IMR-90 (cell line): ENCODE measurements around the gene SDK1. TPM values are rescaled to one million over a fixed set of nuclear protein-coding genes. Genes with fewer than 3 reads are reported as not detected.

ENCODE experiments used
- ATAC-seq: fragments of 200-7000 bp; cut with Tn5 transposase; 2 replicates; pipeline ENCODE4 v1.9.1; 2020; ENCODE audit warnings: low read depth, mild to moderate bottlenecking, moderate library complexity
- BruUV-seq: library from RNA; stranded (reverse); fragments of 400-500 nt; replicated peaks from 2 replicates; lab custom pipeline; 2021; lab: Mats Ljungman, UMichigan
- CTCF ChIA-PET: fragments of 300-600 bp; formaldehyde crosslinking; extraction: SDS; loops from one replicate; lab custom pipeline; 2021; ENCODE audit warnings: antibody characterized with exemption; lab: Yijun Ruan, JAX
- POLR2A ChIA-PET: fragments of 300-600 bp; sonication (Branson Sonifier 250); formaldehyde crosslinking; loops from one replicate; lab custom pipeline; 2022; ENCODE audit warnings: antibody characterized with exemption; ENCODE audit not compliant: unreplicated experiment; lab: Charles Lee
- DNase-seq: peaks from one replicate; pipeline ENCODE4 v3.0.0; 2013
- H2AFZ ChIP-seq: replicated peaks from 2 replicates; pipeline ENCODE3; 2013; ENCODE audit warnings: low read length, mild to moderate bottlenecking; ENCODE audit not compliant: poor library complexity
- H2AK5ac ChIP-seq: 2 replicates; pipeline ENCODE4 v1.6.1; 2013; ENCODE audit warnings: low read depth, low read length, inconsistent platforms
- H2AK9ac ChIP-seq: replicated peaks from 2 replicates; pipeline ENCODE3; 2013; ENCODE audit warnings: mild to moderate bottlenecking, low read depth, low read length, moderate library complexity; ENCODE audit not compliant: poor library complexity
- H2BK120ac ChIP-seq: 2 replicates; pipeline ENCODE4 v1.6.1; 2013; ENCODE audit warnings: low read depth, low read length, inconsistent platforms
- H2BK15ac ChIP-seq: 3 replicates; pipeline ENCODE4 v1.6.1; 2013; ENCODE audit warnings: low read depth, low read length, inconsistent platforms
- H2BK20ac ChIP-seq: 2 replicates; pipeline ENCODE4 v1.6.1; 2013; ENCODE audit warnings: low read depth, mild to moderate bottlenecking, inconsistent platforms, low read length, moderate library complexity
- H2BK5ac ChIP-seq: 2 replicates; pipeline ENCODE4 v1.6.1; 2013; ENCODE audit warnings: mild to moderate bottlenecking, low read depth, low read length, inconsistent platforms; ENCODE audit not compliant: poor library complexity, severe bottlenecking
- H3K14ac ChIP-seq: replicated peaks from 2 replicates; pipeline ENCODE4 v1.6.1; 2013; ENCODE audit warnings: low read depth, low read length, inconsistent platforms
- H3K18ac ChIP-seq: 2 replicates; pipeline ENCODE4 v1.6.1; 2013; ENCODE audit warnings: low read depth, low read length, control low read depth
- H3K23ac ChIP-seq: 2 replicates; pipeline ENCODE4 v1.6.1; 2013; ENCODE audit warnings: low read depth, low read length, inconsistent platforms
- H3K27ac ChIP-seq: 2 replicates; pipeline ENCODE4 v1.5.1; 2013; ENCODE audit warnings: mild to moderate bottlenecking, control low read depth, low read length; ENCODE audit not compliant: insufficient read depth
- H3K27me3 ChIP-seq: 2 replicates; pipeline ENCODE4 v1.6.1; 2013; ENCODE audit warnings: low read length; ENCODE audit not compliant: control insufficient read depth, insufficient read depth
- H3K36me3 ChIP-seq: 2 replicates; pipeline ENCODE4 v1.6.1; 2013; ENCODE audit warnings: low read length, mixed read lengths; ENCODE audit not compliant: control insufficient read depth, insufficient read depth
- H3K4ac ChIP-seq: 2 replicates; pipeline ENCODE4 v1.6.1; 2013; ENCODE audit warnings: low read depth, low read length, inconsistent platforms
- H3K4me1 ChIP-seq: 2 replicates; pipeline ENCODE4 v1.6.1; 2013; ENCODE audit warnings: low read length, mixed read lengths; ENCODE audit not compliant: control insufficient read depth, insufficient read depth
- H3K4me2 ChIP-seq: 2 replicates; pipeline ENCODE4 v1.6.1; 2013; ENCODE audit warnings: low read depth, mild to moderate bottlenecking, control low read depth, low read length, moderate library complexity
- H3K4me3 ChIP-seq: 2 replicates; pipeline ENCODE4 v1.5.1; 2013; ENCODE audit warnings: low read depth, mild to moderate bottlenecking, control low read depth, low read length, moderate library complexity; ENCODE audit not compliant: insufficient read depth
- H3K56ac ChIP-seq: 2 replicates; pipeline ENCODE4 v1.6.1; 2013; ENCODE audit warnings: low read length, inconsistent platforms; ENCODE audit not compliant: insufficient read depth; ENCODE audit errors: extremely low read depth
- H3K79me1 ChIP-seq, 2 experiments: 2 replicates each; pipeline ENCODE4 v1.6.1; 2013; ENCODE audit warnings: low read length in 2 of 2, inconsistent platforms in 1 of 2, low read depth in 1 of 2
- H3K9ac ChIP-seq: 2 replicates; pipeline ENCODE4 v1.6.1; 2013; ENCODE audit warnings: low read depth, low read length, control low read depth
- H3K9me1 ChIP-seq: 2 replicates; pipeline ENCODE4 v1.6.1; 2013; ENCODE audit warnings: low read length, inconsistent platforms; ENCODE audit not compliant: insufficient read depth
- H3K9me3 ChIP-seq: 2 replicates; pipeline ENCODE4 v1.6.1; 2013; ENCODE audit warnings: low read length; ENCODE audit not compliant: control insufficient read depth, insufficient read depth
- H4K20me1 ChIP-seq: 2 replicates; pipeline ENCODE4 v1.6.1; 2013; ENCODE audit warnings: low read length, inconsistent platforms; ENCODE audit not compliant: insufficient read depth
- H4K5ac ChIP-seq: 2 replicates; pipeline ENCODE4 v1.6.1; 2013; ENCODE audit warnings: mild to moderate bottlenecking, low read depth, low read length, control low read depth
- H4K8ac ChIP-seq, 2 experiments: 2 replicates each; pipeline ENCODE4 v1.6.1; 2013; ENCODE audit warnings: low read depth in 2 of 2, low read length in 2 of 2, control low read depth in 1 of 2, inconsistent platforms in 1 of 2
- H4K91ac ChIP-seq: 2 replicates; pipeline ENCODE4 v1.6.1; 2013; ENCODE audit warnings: low read depth, low read length, inconsistent platforms; ENCODE audit not compliant: insufficient read depth
- SMC3 ChIP-seq: fragments of 150-350 bp; IDR thresholded peaks from 2 replicates; pipeline ENCODE4 v1.6.1; 2016; ENCODE audit warnings: low read depth, mild to moderate bottlenecking, antibody characterized with exemption, low read length, moderate library complexity
- WGBS, 2 experiments: methylation state at CpG; one replicate each; pipeline versions ENCODE4 v1.1.5 to v1.1.7; 2013; ENCODE audit warnings: missing lambda C conversion rate in 2 of 2; ENCODE audit not compliant: insufficient read length in 1 of 2; ENCODE audit errors: extremely low coverage in 2 of 2; 5-methylcytosine and 5-hydroxymethylcytosine counted together
- dilution Hi-C: fragments of 300-500 bp; cut with HindIII; formaldehyde crosslinking; loops from one replicate; pipeline ENCODE4 v1.14.3; 2018; ENCODE audit warnings: low sequenced_read_pairs; ENCODE audit not compliant: unreplicated experiment
- in situ Hi-C: fragments of 300-500 bp; cut with MboI; formaldehyde crosslinking; loops from 3 replicates; pipeline ENCODE4 v1.14.3; 2019; ENCODE audit warnings: low sequenced_read_pairs, inconsistent platforms, mixed read lengths
- intact Hi-C: fragments of 100-400 bp; cut with micrococcal nuclease; formaldehyde crosslinking; loops from 2 replicates; pipeline ENCODE4 v1.10.0; 2022
- polyA plus RNA-seq, 3 experiments: library from polyadenylated mRNA; depleted of rRNA; stranded (reverse); fragments of >200 nt; gene quantifications; 2 replicates each; pipeline ENCODE4 v1.2.3, GENCODE V29; 2012; ENCODE audit warnings: low replicate concordance in 1 of 3
- total RNA-seq: library from RNA; depleted of rRNA; stranded (reverse); fragments of >200 nt; gene quantifications from 2 replicates; pipeline ENCODE4 v1.2.3, GENCODE V29; 2012

The SDK1 gene
- total and polyA plus RNA-seq, 2 of the 4 experiments (the other 2 are of a cell fraction) = 1.5 to 1.6 TPM

DNA sequence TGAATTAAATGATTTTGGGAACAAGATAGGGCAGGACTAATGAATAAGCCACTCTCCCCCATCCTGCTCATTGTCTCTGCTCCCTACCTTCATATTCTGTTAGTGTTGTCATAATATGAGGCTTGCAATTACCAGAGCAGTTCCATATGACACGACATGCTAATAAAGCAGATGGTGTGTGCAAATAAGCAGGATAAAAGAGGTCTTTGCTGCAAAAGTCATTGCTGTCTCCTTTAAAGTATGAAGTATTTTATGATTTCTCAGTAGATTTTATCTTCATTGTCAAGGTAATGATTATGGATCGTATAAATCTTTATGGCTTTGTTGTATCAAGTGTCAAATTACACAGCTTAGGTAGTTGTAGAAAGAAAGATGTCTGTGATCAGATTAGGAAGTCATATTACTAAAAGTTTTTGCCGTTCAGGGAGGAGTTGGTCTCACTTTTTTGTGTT is 114.8 kb downstream of the SDK1 start:
- H3K4ac ChIP-seq = no peak overlapping the region

More for the DNA sequence above, 114.8 kb downstream of the SDK1 start:
- no peak overlapping the region for H4K5ac ChIP-seq
- H2BK15ac ChIP-seq = no peak overlapping the region
- H2AK5ac ChIP-seq = no peak overlapping the region
- no peak overlapping the region for H3K18ac ChIP-seq
- CTCF ChIA-PET = no interaction called here
- H3K56ac ChIP-seq = no peak overlapping the region
- DNase-seq = no peak
- H3K9me1 ChIP-seq = no peaks in the 10 kb centered on the region
- H3K9ac ChIP-seq = no peak overlapping the region
- no CpG with 5 or more reads among the region's 3 CpGs for WGBS, 2 experiments
- no peak overlapping the region for H4K8ac ChIP-seq
- H3K4me1 ChIP-seq = no peaks in the 10 kb centered on the region
- no peak for TF ChIP-seq SMC3
- no peak overlapping the region for H2AK9ac ChIP-seq
- no peak overlapping the region for H3K23ac ChIP-seq
- no peak overlapping the region for H2AFZ ChIP-seq
- no peaks in the 10 kb centered on the region for H3K27me3 ChIP-seq
- no peak for ATAC-seq
- no peak overlapping the region for H3K14ac ChIP-seq
- no peak overlapping the region for H2BK20ac ChIP-seq
- H3K36me3 ChIP-seq = no peaks in the 10 kb centered on the region
- H4K91ac ChIP-seq = no peak overlapping the region
- H3K9me3 ChIP-seq = no peaks in the 10 kb centered on the region
- no peaks in the 10 kb centered on the region for H3K79me1 ChIP-seq
- H2BK120ac ChIP-seq = no peak overlapping the region
- in situ Hi-C loops = no loop called here
- POLR2A ChIA-PET = no interaction called here
- BruUV-seq = no TSS peak
- H3K27ac ChIP-seq = no peak overlapping the region
- intact Hi-C loops = no loop called here
- dilution Hi-C loops = no loop called here
- no peaks in the 10 kb centered on the region for H4K20me1 ChIP-seq
- no peak overlapping the region for H3K4me2 ChIP-seq
- H3K4me3 ChIP-seq = no peak overlapping the region
- no peak overlapping the region for H2BK5ac ChIP-seq
